Measurements from ENCODE around the gene SHROOM3.
"Not testable (repeated sequence)": the region's sequence is repeated elsewhere in the genome, so short reads cannot be mapped to it uniquely, and the experiment has no call there.

SHROOM3 gene

GRCh38 chr4:76726176-76726575 is 291.1 kb downstream of the SHROOM3 start:
- no peak overlapping the region for H3K4me2 ChIP-seq (ENCODE audit: low read depth, low read length, poor library complexity, severe bottlenecking)
- H3K9me2 ChIP-seq (replicated peaks; ENCODE audit: insufficient read depth, low read length): no peaks in the 10 kb centered on the region
- H3K4me3 ChIP-seq (ENCODE audit: insufficient read depth, low read length, poor library complexity, severe bottlenecking): no peak overlapping the region
- no peaks in the 10 kb centered on the region for H3K79me2 ChIP-seq (ENCODE audit: insufficient read depth, low read length)
- no peak overlapping the region for H2AFZ ChIP-seq (ENCODE audit: low read depth, low read length, severe bottlenecking)
- H3K36me3 ChIP-seq (ENCODE audit: low read length): no peaks in the 10 kb centered on the region
- H3K27me3 ChIP-seq (ENCODE audit: low read length): no peaks in the 10 kb centered on the region
- no peaks in the 10 kb centered on the region for H3F3A ChIP-seq (ENCODE audit: insufficient read depth)
- no peak overlapping the region for H3K27ac ChIP-seq (ENCODE audit: low read depth, low read length)
- no peaks in the 10 kb centered on the region for H3K9me3 ChIP-seq (ENCODE audit: insufficient read depth, low read length)
- no peak overlapping the region for H3K9ac ChIP-seq (ENCODE audit: low read length)
- H4K20me1 ChIP-seq (ENCODE audit: low read depth, low read length): no peaks in the 10 kb centered on the region
- TF ChIP-seq EZH2phosphoT487 (conservative IDR thresholded peaks at IDR 0.05; ENCODE audit: low read length) (no peak), CTCF (IDR thresholded peaks at IDR 0.05; ENCODE audit: insufficient read depth, low read length, poor library complexity, severe bottlenecking) (no peak)

- H3K4me3 ChIP-seq (ENCODE audit: insufficient read depth, low read length, poor library complexity, severe bottlenecking): no peak overlapping the region
- H3F3A ChIP-seq (ENCODE audit: insufficient read depth): no peaks in the 10 kb centered on the region
- no peaks in the 10 kb centered on the region for H3K9me2 ChIP-seq (replicated peaks; ENCODE audit: insufficient read depth, low read length)
- H3K9ac ChIP-seq (ENCODE audit: low read length): no peak overlapping the region
- no peaks in the 10 kb centered on the region for H3K27me3 ChIP-seq (ENCODE audit: low read length)
- no peaks in the 10 kb centered on the region for H3K36me3 ChIP-seq (ENCODE audit: low read length)
- no peaks in the 10 kb centered on the region for H4K20me1 ChIP-seq (ENCODE audit: low read depth, low read length)
- H3K9me3 ChIP-seq (ENCODE audit: insufficient read depth, low read length): no peaks in the 10 kb centered on the region
- no peak for TF ChIP-seq EZH2phosphoT487 (conservative IDR thresholded peaks at IDR 0.05; ENCODE audit: low read length)
- TF ChIP-seq CTCF (IDR thresholded peaks at IDR 0.05; ENCODE audit: insufficient read depth, low read length, poor library complexity, severe bottlenecking): no peak
- H2AFZ ChIP-seq (ENCODE audit: low read depth, low read length, severe bottlenecking): no peak overlapping the region
- H3K79me2 ChIP-seq (ENCODE audit: insufficient read depth, low read length): no peaks in the 10 kb centered on the region
- no peak overlapping the region for H3K27ac ChIP-seq (ENCODE audit: low read depth, low read length)
- H3K4me2 ChIP-seq (ENCODE audit: low read depth, low read length, poor library complexity, severe bottlenecking): no peak overlapping the region
These were observed 291.6 kb downstream of the SHROOM3 start for GRCh38 chr4:76726631-76727030.

GRCh38 chr4:76727934-76728333 is 292.9 kb downstream of the SHROOM3 start:
- H3K4me2 ChIP-seq (ENCODE audit: low read depth, low read length, poor library complexity, severe bottlenecking); H3K79me2 ChIP-seq (ENCODE audit: insufficient read depth, low read length); H3F3A ChIP-seq (ENCODE audit: insufficient read depth); H3K27ac ChIP-seq (ENCODE audit: low read depth, low read length); H3K4me3 ChIP-seq (ENCODE audit: insufficient read depth, low read length, poor library complexity, severe bottlenecking); H3K9me3 ChIP-seq (ENCODE audit: insufficient read depth, low read length); H2AFZ ChIP-seq (ENCODE audit: low read depth, low read length, severe bottlenecking); H3K9me2 ChIP-seq (replicated peaks; ENCODE audit: insufficient read depth, low read length); H3K9ac ChIP-seq (ENCODE audit: low read length); H3K36me3 ChIP-seq (ENCODE audit: low read length); H4K20me1 ChIP-seq (ENCODE audit: low read depth, low read length); H3K27me3 ChIP-seq (ENCODE audit: low read length): not testable (repeated sequence)

- no peaks in the 10 kb centered on the region for H3K9me2 ChIP-seq (replicated peaks; ENCODE audit: insufficient read depth, low read length)
- no peaks in the 10 kb centered on the region for H3K27me3 ChIP-seq (ENCODE audit: low read length)
- no peak overlapping the region for H3K9ac ChIP-seq (ENCODE audit: low read length)
- no peaks in the 10 kb centered on the region for H3F3A ChIP-seq (ENCODE audit: insufficient read depth)
- no peaks in the 10 kb centered on the region for H4K20me1 ChIP-seq (ENCODE audit: low read depth, low read length)
- H3K4me2 ChIP-seq (ENCODE audit: low read depth, low read length, poor library complexity, severe bottlenecking): no peak overlapping the region
- no peaks in the 10 kb centered on the region for H3K79me2 ChIP-seq (ENCODE audit: insufficient read depth, low read length)
- H2AFZ ChIP-seq (ENCODE audit: low read depth, low read length, severe bottlenecking): no peak overlapping the region
- no peak overlapping the region for H3K4me3 ChIP-seq (ENCODE audit: insufficient read depth, low read length, poor library complexity, severe bottlenecking)
- H3K27ac ChIP-seq (ENCODE audit: low read depth, low read length): no peak overlapping the region
- no peaks in the 10 kb centered on the region for H3K9me3 ChIP-seq (ENCODE audit: insufficient read depth, low read length)
- no peak for TF ChIP-seq EZH2phosphoT487 (conservative IDR thresholded peaks at IDR 0.05; ENCODE audit: low read length)
- no peak for TF ChIP-seq CTCF (IDR thresholded peaks at IDR 0.05; ENCODE audit: insufficient read depth, low read length, poor library complexity, severe bottlenecking)
- H3K36me3 ChIP-seq (ENCODE audit: low read length): no peaks in the 10 kb centered on the region
These were observed 294.4 kb downstream of the SHROOM3 start for GRCh38 chr4:76729460-76729859.
